HEK293 (cell line): ENCODE results near the gene FAM168A.

Experiments
- CTCF ChIA-PET: fragments of 350-600 bp; formaldehyde crosslinking; extraction: SDS; loops from one replicate; lab custom pipeline; 2021; ENCODE audit warnings: antibody characterized with exemption; lab: Yijun Ruan, JAX
- POLR2A ChIA-PET: fragments of 300-600 bp; formaldehyde crosslinking; extraction: SDS; loops from one replicate; lab custom pipeline; 2020; ENCODE audit warnings: antibody characterized with exemption, inconsistent platforms; lab: Yijun Ruan, JAX
- H3K27ac ChIP-seq: fragments of 200-500 bp; sonication (Bioruptor generic); 2 replicates; pipeline ENCODE4 v1.5.1; 2014; ENCODE audit warnings: low read depth, low read length, control low read depth, inconsistent platforms; ENCODE audit errors: extremely low read depth
- H3K36me3 ChIP-seq, 2 experiments: fragments of 200-500 bp in 1 of 2; sonication (Bioruptor generic) in 1 of 2; 1 replicate in 1 of 2; 2 replicates in 1 of 2; pipeline ENCODE4 v1.5.1; 2014 to 2017; ENCODE audit warnings: inconsistent platforms in 2 of 2, low read length in 2 of 2; ENCODE audit not compliant: control insufficient read depth in 2 of 2, insufficient read depth in 1 of 2
- H3K4me1 ChIP-seq: fragments of 200-500 bp; sonication (Bioruptor generic); 2 replicates; pipeline ENCODE4 v1.5.1; 2014; ENCODE audit warnings: mild to moderate bottlenecking, low read length, inconsistent platforms; ENCODE audit not compliant: control insufficient read depth, insufficient read depth
- H3K4me3 ChIP-seq: 2 replicates; pipeline ENCODE4 v1.5.1; 2011; ENCODE audit warnings: low read depth, mild to moderate bottlenecking, control low read depth, low read length, moderate library complexity
- H3K9me3 ChIP-seq: fragments of 200-500 bp; sonication (Bioruptor generic); 2 replicates; pipeline ENCODE4 v1.5.1; 2014; ENCODE audit warnings: low read depth, low read length, inconsistent platforms; ENCODE audit not compliant: control insufficient read depth, insufficient read depth
- BCL11B ChIP-seq: fragments of 450-650 bp; formaldehyde crosslinking; IDR thresholded peaks from 2 replicates; pipeline ENCODE4 v1.5.1; 2016; ENCODE audit warnings: low read depth, missing biosample characterization, missing genetic modification characterization
- BCL6B ChIP-seq: fragments of 450-650 bp; formaldehyde crosslinking; IDR thresholded peaks from 2 replicates; pipeline ENCODE4 v1.5.1; 2017; ENCODE audit warnings: missing biosample characterization, missing genetic modification characterization
- FEZF1 ChIP-seq: fragments of 450-650 bp; formaldehyde crosslinking; IDR thresholded peaks from 2 replicates; pipeline ENCODE4 v1.5.1; 2016; ENCODE audit warnings: missing biosample characterization, missing genetic modification characterization
- KLF9 ChIP-seq: fragments of 450-650 bp; formaldehyde crosslinking; IDR thresholded peaks from 2 replicates; pipeline ENCODE4 v1.5.1; 2016; ENCODE audit warnings: missing biosample characterization, missing genetic modification characterization, low read depth
- SCRT2 ChIP-seq: fragments of 450-650 bp; formaldehyde crosslinking; IDR thresholded peaks from 2 replicates; pipeline ENCODE4 v1.5.1; 2016; ENCODE audit warnings: missing biosample characterization, missing genetic modification characterization
- YY1 ChIP-seq: fragments of 450-650 bp; formaldehyde crosslinking; IDR thresholded peaks from 2 replicates; pipeline ENCODE4 v1.5.1; 2018; ENCODE audit warnings: missing biosample characterization, missing genetic modification characterization
- ZBTB48 ChIP-seq: fragments of 450-650 bp; formaldehyde crosslinking; IDR thresholded peaks from 2 replicates; pipeline ENCODE4 v1.5.1; 2016; ENCODE audit warnings: missing biosample characterization, missing genetic modification characterization
- ZBTB6 ChIP-seq: fragments of 450-650 bp; formaldehyde crosslinking; IDR thresholded peaks from 2 replicates; pipeline ENCODE4 v1.5.1; 2017; ENCODE audit warnings: missing biosample characterization, missing genetic modification characterization
- ZBTB7A ChIP-seq: fragments of 450-650 bp; formaldehyde crosslinking; IDR thresholded peaks from 2 replicates; pipeline ENCODE4 v1.5.1; 2016; ENCODE audit warnings: low read depth, missing biosample characterization, missing genetic modification characterization
- ZNF148 ChIP-seq: fragments of 450-650 bp; formaldehyde crosslinking; IDR thresholded peaks from 2 replicates; pipeline ENCODE4 v1.5.0; 2017; ENCODE audit warnings: missing biosample characterization, missing genetic modification characterization, borderline replicate concordance
- ZNF184 ChIP-seq: fragments of 450-650 bp; IDR thresholded peaks from 2 replicates; pipeline ENCODE4 v1.5.1; 2018; ENCODE audit warnings: missing biosample characterization, mild to moderate bottlenecking, missing genetic modification characterization
- ZNF266 ChIP-seq: fragments of 450-650 bp; formaldehyde crosslinking; IDR thresholded peaks from 2 replicates; pipeline ENCODE4 v1.5.1; 2016; ENCODE audit warnings: missing biosample characterization, missing genetic modification characterization, low read depth
- ZNF324 ChIP-seq: fragments of 450-650 bp; formaldehyde crosslinking; IDR thresholded peaks from 2 replicates; pipeline ENCODE4 v1.5.1; 2016; ENCODE audit warnings: missing biosample characterization, missing genetic modification characterization
- ZNF391 ChIP-seq: fragments of 450-650 bp; formaldehyde crosslinking; IDR thresholded peaks from 2 replicates; pipeline ENCODE4 v1.5.1; 2016; ENCODE audit warnings: low read depth, missing biosample characterization, missing genetic modification characterization, borderline replicate concordance
- ZNF426 ChIP-seq: fragments of 450-650 bp; formaldehyde crosslinking; IDR thresholded peaks from 2 replicates; pipeline ENCODE4 v1.5.1; 2017; ENCODE audit warnings: missing biosample characterization, missing genetic modification characterization, mild to moderate bottlenecking, inconsistent platforms, moderate library complexity
- ZNF501 ChIP-seq: fragments of 450-650 bp; formaldehyde crosslinking; IDR thresholded peaks from 2 replicates; pipeline ENCODE4 v1.5.1; 2016; ENCODE audit warnings: missing biosample characterization, missing genetic modification characterization
- ZNF521 ChIP-seq: fragments of 450-650 bp; formaldehyde crosslinking; IDR thresholded peaks from 2 replicates; pipeline ENCODE4 v1.5.1; 2017; ENCODE audit warnings: missing biosample characterization, mild to moderate bottlenecking, missing genetic modification characterization
- ZNF548 ChIP-seq: fragments of 450-650 bp; formaldehyde crosslinking; IDR thresholded peaks from 2 replicates; pipeline ENCODE4 v1.5.1; 2016; ENCODE audit warnings: missing biosample characterization, missing genetic modification characterization
- ZNF558 ChIP-seq: fragments of 450-650 bp; formaldehyde crosslinking; IDR thresholded peaks from 2 replicates; pipeline ENCODE4 v1.5.1; 2016; ENCODE audit warnings: missing biosample characterization, missing genetic modification characterization
- ZNF624 ChIP-seq: fragments of 450-650 bp; formaldehyde crosslinking; IDR thresholded peaks from 2 replicates; pipeline ENCODE4 v1.5.1; 2017; ENCODE audit warnings: missing biosample characterization, missing genetic modification characterization
- ZNF626 ChIP-seq: fragments of 450-650 bp; sonication (Bioruptor Pico); formaldehyde crosslinking; IDR thresholded peaks from 2 replicates; pipeline ENCODE4 v1.5.1; 2018; ENCODE audit warnings: missing biosample characterization, missing genetic modification characterization, inconsistent platforms
- ZNF677 ChIP-seq: fragments of 450-650 bp; IDR thresholded peaks from 2 replicates; pipeline ENCODE4 v1.5.0; 2018; ENCODE audit warnings: missing biosample characterization, mild to moderate bottlenecking, missing genetic modification characterization, moderate library complexity
- ZNF704 ChIP-seq: fragments of 450-650 bp; formaldehyde crosslinking; IDR thresholded peaks from 2 replicates; pipeline ENCODE4 v1.5.1; 2016; ENCODE audit warnings: missing biosample characterization, missing genetic modification characterization
- ZNF791 ChIP-seq: fragments of 450-650 bp; formaldehyde crosslinking; IDR thresholded peaks from 2 replicates; pipeline ENCODE4 v1.5.1; 2016; ENCODE audit warnings: missing biosample characterization, missing genetic modification characterization

Gene FAM168A

GRCh38 chr11:73623686-73624085 is 25.8 kb upstream of the FAM168A start:
- TF ChIP-seq ZNF704 (tag by site-specific recombination), result no peak
- no peak for TF ChIP-seq ZNF426 (tag by site-specific recombination)
- no peak for TF ChIP-seq ZNF266
- no peak for TF ChIP-seq ZBTB48 (tag by site-specific recombination)
- no peak for TF ChIP-seq ZBTB7A (tag by site-specific recombination)
- no peak for TF ChIP-seq ZNF184
- no peak for TF ChIP-seq KLF9 (tag by site-specific recombination)
- no peak for TF ChIP-seq ZNF501 (tag by site-specific recombination)
- no peak for TF ChIP-seq ZNF791 (tag by site-specific recombination)
- no peak for TF ChIP-seq ZBTB6 (tag by site-specific recombination)
- no peak for TF ChIP-seq BCL11B
- TF ChIP-seq ZNF624 (tag by site-specific recombination), result no peak
- TF ChIP-seq ZNF548 (tag by site-specific recombination), result no peak
- no peak for TF ChIP-seq FEZF1 (tag by site-specific recombination)
- TF ChIP-seq BCL6B (tag by site-specific recombination), result no peak
- TF ChIP-seq ZNF521 (tag by site-specific recombination), result no peak
- no peak for TF ChIP-seq ZNF626 (tag by site-specific recombination)
- no peak for TF ChIP-seq ZNF677
- TF ChIP-seq YY1 (tag by site-specific recombination), result no peak
- TF ChIP-seq ZNF324, result no peak
- no peaks in the 10 kb centered on the region for H3K36me3 ChIP-seq
- H3K4me1 ChIP-seq, result no peaks in the 10 kb centered on the region
- ChIA-PET POLR2A (interaction anchor here (0.6 kb wide), 1 partner anchor 141 kb away, joined by 3 read pairs; no protein-coding TSS in a partner anchor), CTCF (interaction anchor here (0.9 to 7.0 kb wide), 4 partner anchors 9 to 144 kb away, joined by 3 to 160 read pairs (median 17); no protein-coding TSS in a partner anchor)
- no peak overlapping the region for H3K4me3 ChIP-seq
- H3K9me3 ChIP-seq, result no peaks in the 10 kb centered on the region
- H3K27ac ChIP-seq, result no peak overlapping the region

- POLR2A ChIA-PET, result no interaction called here
- CTCF ChIA-PET, result interaction anchor here (0.9 to 7.0 kb wide), 4 partner anchors 10 to 144 kb away, joined by 3 to 160 read pairs (median 17); no protein-coding TSS in a partner anchor
Measured at GRCh38 chr11:73622926-73623593, 25.1 kb upstream of the FAM168A start.

More at GRCh38 chr11:73622926-73623593, 25.1 kb upstream of the FAM168A start:
- no peaks in the 10 kb centered on the region for H3K36me3 ChIP-seq
- no peaks in the 10 kb centered on the region for H3K4me1 ChIP-seq
- no peak overlapping the region for H3K4me3 ChIP-seq
- H3K9me3 ChIP-seq, result no peaks in the 10 kb centered on the region
- TF ChIP-seq ZNF148 (tag by site-specific recombination) (no peak), ZNF391 (tag by site-specific recombination) (no peak), ZNF558 (tag by site-specific recombination) (peak; percentile 78; the same call in 1 of the 2 replicates), SCRT2 (no peak)
- no peak overlapping the region for H3K27ac ChIP-seq
